Activated B cell treated with CpG ODN at 0.5 μM for 24 hours (primary cell): ENCODE data around the gene CTU2. TPM values are rescaled to one million over a fixed set of nuclear protein-coding genes. Genes with fewer than 3 reads are reported as not detected.

ENCODE experiments used
- ATAC-seq: fragments of 200-7000 bp; cut with Tn5 transposase; one replicate; pipeline ENCODE4 v1.10.0; 2021; ENCODE audit warnings: low read depth, mild to moderate bottlenecking, moderate library complexity
- CTCF ChIA-PET: fragments of 350-600 bp; sonication (Branson Sonifier 250); formaldehyde crosslinking; loops from one replicate; lab custom pipeline; 2021; ENCODE audit warnings: antibody characterized with exemption; lab: Charles Lee
- POLR2A ChIA-PET: fragments of 350-600 bp; sonication (Branson Sonifier 250); formaldehyde crosslinking; loops from one replicate; lab custom pipeline; 2021; ENCODE audit warnings: antibody characterized with exemption; lab: Charles Lee
- DNase-seq: peaks from one replicate; pipeline ENCODE4 v3.0.0; 2022
- H3K27ac Mint-ChIP-seq: one replicate; pipeline ENCODE4 v1.8.0; 2020; ENCODE audit warnings: mixed read lengths
- H3K27me3 Mint-ChIP-seq: one replicate; pipeline ENCODE4 v1.8.0; 2021; ENCODE audit warnings: mixed read lengths
- H3K36me3 Mint-ChIP-seq: one replicate; pipeline ENCODE4 v1.8.0; 2021; ENCODE audit warnings: low read depth, mixed read lengths
- H3K4me1 Mint-ChIP-seq: one replicate; pipeline ENCODE4 v1.8.0; 2021; ENCODE audit warnings: mixed read lengths
- H3K4me3 Mint-ChIP-seq: one replicate; pipeline ENCODE4 v1.8.0; 2020; ENCODE audit warnings: mild to moderate bottlenecking, mixed read lengths
- H3K9me3 Mint-ChIP-seq: one replicate; pipeline ENCODE4 v1.8.0; 2020; ENCODE audit warnings: mixed read lengths
- intact Hi-C: fragments of 100-400 bp; cut with micrococcal nuclease; formaldehyde crosslinking; loops from one replicate; pipeline ENCODE4 v1.15.1; 2024
- total RNA-seq: library from RNA; stranded (reverse); gene quantifications from 2 replicates; pipeline ENCODE4 v1.2.3, GENCODE V29; 2022
- TF ChIP-seq, protein P1 (sequence below): fragments of 200-600 bp; IDR thresholded peaks from one replicate; pipeline ENCODE4 v1.8.0; 2022; ENCODE audit warnings: antibody characterized with exemption, mild to moderate bottlenecking

CTU2 gene
- total RNA-seq, 1 donor from 2014 or later, result 36.7 TPM

GRCh38 chr16:88725609-88726407 is 19.5 kb downstream of the CTU2 start:
- DNase-seq (no peak), ATAC-seq (no peak)
- Mint-ChIP-seq H3K27me3 (no peaks in the 10 kb centered on the region), H3K36me3 (peaks cover 53% of the 10 kb centered on the region), H3K4me3 (no peak overlapping the region), H3K9me3 (no peaks in the 10 kb centered on the region), H3K4me1 (no peaks in the 10 kb centered on the region), H3K27ac (no peak overlapping the region)
- CTCF ChIA-PET, result no interaction called here
- POLR2A ChIA-PET, result no interaction called here
- intact Hi-C loops, result no loop called here
- TF ChIP-seq, protein P1, sequence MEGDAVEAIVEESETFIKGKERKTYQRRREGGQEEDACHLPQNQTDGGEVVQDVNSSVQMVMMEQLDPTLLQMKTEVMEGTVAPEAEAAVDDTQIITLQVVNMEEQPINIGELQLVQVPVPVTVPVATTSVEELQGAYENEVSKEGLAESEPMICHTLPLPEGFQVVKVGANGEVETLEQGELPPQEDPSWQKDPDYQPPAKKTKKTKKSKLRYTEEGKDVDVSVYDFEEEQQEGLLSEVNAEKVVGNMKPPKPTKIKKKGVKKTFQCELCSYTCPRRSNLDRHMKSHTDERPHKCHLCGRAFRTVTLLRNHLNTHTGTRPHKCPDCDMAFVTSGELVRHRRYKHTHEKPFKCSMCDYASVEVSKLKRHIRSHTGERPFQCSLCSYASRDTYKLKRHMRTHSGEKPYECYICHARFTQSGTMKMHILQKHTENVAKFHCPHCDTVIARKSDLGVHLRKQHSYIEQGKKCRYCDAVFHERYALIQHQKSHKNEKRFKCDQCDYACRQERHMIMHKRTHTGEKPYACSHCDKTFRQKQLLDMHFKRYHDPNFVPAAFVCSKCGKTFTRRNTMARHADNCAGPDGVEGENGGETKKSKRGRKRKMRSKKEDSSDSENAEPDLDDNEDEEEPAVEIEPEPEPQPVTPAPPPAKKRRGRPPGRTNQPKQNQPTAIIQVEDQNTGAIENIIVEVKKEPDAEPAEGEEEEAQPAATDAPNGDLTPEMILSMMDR, result no peak

GRCh38 chr16:88726408-88726749 is 20.1 kb downstream of the CTU2 start:
- Mint-ChIP-seq H3K27ac (no peak overlapping the region), H3K27me3 (no peaks in the 10 kb centered on the region), H3K4me3 (no peak overlapping the region), H3K36me3 (peaks cover 53% of the 10 kb centered on the region), H3K4me1 (no peaks in the 10 kb centered on the region), H3K9me3 (no peaks in the 10 kb centered on the region)
- TF ChIP-seq, protein P1, result no peak
- intact Hi-C loops, result no loop called here
- no peak for ATAC-seq
- CTCF ChIA-PET, result no interaction called here
- DNase-seq, result no peak
- POLR2A ChIA-PET, result no interaction called here

DNA sequence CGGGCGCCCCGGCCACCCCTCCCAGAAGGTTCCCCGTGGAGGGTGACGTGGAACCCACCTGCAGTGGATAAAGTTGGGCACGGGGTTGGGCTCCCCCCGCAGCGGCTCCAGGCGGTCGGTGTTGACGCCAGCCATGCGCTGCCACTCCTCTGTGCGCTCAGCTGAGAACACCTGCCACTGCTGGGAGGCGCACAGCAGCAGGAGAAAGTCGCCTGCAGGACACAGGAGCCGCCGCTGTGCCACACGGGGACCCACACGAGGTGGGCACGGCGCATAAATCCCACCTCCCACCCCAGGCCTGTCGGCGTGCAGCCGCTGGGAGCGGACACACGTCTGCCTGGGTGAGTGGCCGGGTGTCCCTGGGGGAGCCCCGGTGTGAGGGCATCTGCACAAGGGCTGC is 20.7 kb downstream of the CTU2 start:
- ATAC-seq (no peak), DNase-seq (no peak)
- H3K4me1 Mint-ChIP-seq, result no peaks in the 10 kb centered on the region
- H3K27me3 Mint-ChIP-seq, result no peaks in the 10 kb centered on the region
- TF ChIP-seq, protein P1, result no peak
- H3K9me3 Mint-ChIP-seq, result no peaks in the 10 kb centered on the region
- intact Hi-C loops, result no loop called here
- H3K36me3 Mint-ChIP-seq, result peaks cover 50% of the 10 kb centered on the region
- POLR2A ChIA-PET, result no interaction called here
- no peak overlapping the region for H3K27ac Mint-ChIP-seq
- no peak overlapping the region for H3K4me3 Mint-ChIP-seq
- CTCF ChIA-PET, result no interaction called here

DNA sequence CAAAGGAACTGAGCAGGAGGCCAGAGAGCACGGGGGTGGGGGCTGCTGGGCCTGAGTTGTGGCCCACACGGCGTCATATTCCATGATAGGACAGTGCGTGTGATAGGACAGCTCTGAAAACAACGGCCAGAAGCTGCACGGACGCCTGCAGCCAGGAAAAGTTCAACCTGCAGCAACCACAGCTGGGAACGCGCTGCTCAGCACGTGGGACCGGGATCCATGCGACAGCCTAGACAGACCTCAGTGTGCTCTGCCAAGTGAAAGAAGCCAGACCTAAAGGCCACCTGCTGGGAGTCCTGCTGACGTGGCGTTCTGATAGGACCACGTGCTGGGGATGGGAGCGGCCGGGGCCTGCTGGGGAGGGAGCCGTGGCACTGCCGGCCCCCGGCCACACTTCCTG is 21.6 kb downstream of the CTU2 start:
- ChIA-PET CTCF (no interaction called here), POLR2A (no interaction called here)
- DNase-seq, result no peak
- no peaks in the 10 kb centered on the region for H3K27me3 Mint-ChIP-seq
- H3K36me3 Mint-ChIP-seq, result peaks cover 46% of the 10 kb centered on the region
- H3K9me3 Mint-ChIP-seq, result no peaks in the 10 kb centered on the region
- intact Hi-C loops, result no loop called here
- no peak overlapping the region for H3K27ac Mint-ChIP-seq
- TF ChIP-seq, protein P1, result no peak
- H3K4me3 Mint-ChIP-seq, result no peak overlapping the region
- no peak for ATAC-seq
- H3K4me1 Mint-ChIP-seq, result no peaks in the 10 kb centered on the region

DNA sequence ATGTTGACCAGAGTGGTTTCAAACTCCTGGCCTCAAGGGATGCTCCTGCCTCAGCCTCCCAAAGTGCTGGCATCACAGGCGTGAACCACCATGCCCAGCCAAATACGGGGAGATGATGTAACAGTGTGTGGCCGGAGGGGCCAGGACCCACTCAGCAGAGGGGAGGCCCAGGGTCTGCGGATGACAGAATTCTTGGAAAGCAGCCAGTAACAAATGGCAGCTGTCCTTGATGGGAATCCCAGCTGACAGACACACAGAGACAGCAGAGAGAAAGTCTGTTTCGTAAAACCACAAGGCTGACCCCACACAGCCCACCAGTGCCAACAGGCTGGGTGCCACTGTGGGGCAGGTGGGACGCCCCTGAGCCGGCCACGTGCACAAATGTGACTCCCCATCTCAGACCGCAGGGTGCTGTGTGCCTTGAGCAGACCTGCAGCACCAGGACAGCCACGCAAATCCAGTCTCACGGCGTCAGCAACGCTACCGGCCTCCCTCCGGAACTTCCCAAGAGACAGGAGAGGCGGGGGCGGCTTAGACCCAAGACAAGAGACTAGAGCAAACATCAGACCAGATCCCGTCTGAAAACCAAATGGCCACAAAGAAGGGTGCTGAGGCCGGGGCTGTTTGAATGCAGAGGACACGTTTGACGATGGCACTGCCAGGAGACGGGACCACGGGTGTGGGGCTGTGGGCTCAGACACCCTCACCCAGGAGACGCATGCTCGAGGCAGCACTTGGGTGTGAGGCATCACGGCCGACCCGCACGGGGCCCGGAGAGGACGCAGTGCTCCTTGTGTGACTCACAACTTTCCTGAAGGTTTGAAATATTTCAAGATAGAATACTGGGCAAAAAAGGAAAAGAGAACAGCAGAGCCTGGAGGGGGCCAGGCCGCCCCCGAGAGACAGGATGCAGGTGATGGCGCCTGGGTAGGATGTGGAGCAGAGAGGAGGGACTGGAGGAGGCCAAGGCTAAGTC is 24.6 kb downstream of the CTU2 start:
- ChIA-PET CTCF (no interaction called here), POLR2A (interaction anchor here (0.8 kb wide), 1 partner anchor 183 kb away, joined by 7 read pairs; no protein-coding TSS in a partner anchor)
- no peaks in the 10 kb centered on the region for H3K4me1 Mint-ChIP-seq
- DNase-seq, result no peak
- H3K27ac Mint-ChIP-seq, result no peak overlapping the region
- ATAC-seq, result no peak
- TF ChIP-seq, protein P1, result no peak
- intact Hi-C loops, result no loop called here
- H3K36me3 Mint-ChIP-seq, result peaks cover 47% of the 10 kb centered on the region
- H3K27me3 Mint-ChIP-seq, result no peaks in the 10 kb centered on the region
- H3K4me3 Mint-ChIP-seq, result no peak overlapping the region
- H3K9me3 Mint-ChIP-seq, result no peaks in the 10 kb centered on the region
